Natural killer cell (primary cell): ENCODE data around the gene CH25H. TPM values are rescaled to one million over a fixed set of nuclear protein-coding genes. Genes with fewer than 3 reads are reported as not detected.

ENCODE experiments used
- ATAC-seq, 3 donors: fragments of 150-1000 bp in 2 of 3; fragments of 200-7000 bp in 1 of 3; cut with Tn5 transposase; 1 replicate in 1 of 3; 2 replicates in 2 of 3; pipeline ENCODE4 v1.10.0; 2021; ENCODE audit warnings: mild to moderate bottlenecking in 2 of 3, moderate library complexity in 2 of 3
- DNase-seq, 2 donors: peaks; one replicate each; pipeline versions ENCODE4 v3.0.0 to v3.0.0-alpha.2; 2013 to 2021; ENCODE audit warnings: mixed read lengths in 1 of 2
- H3K27ac ChIP-seq: one replicate; pipeline ENCODE4 v1.5.1; 2013; ENCODE audit warnings: mild to moderate bottlenecking, low read length
- H3K27me3 ChIP-seq: one replicate; pipeline ENCODE4 v1.6.1; 2013; ENCODE audit warnings: low read length; ENCODE audit not compliant: control insufficient read depth, insufficient read depth
- H3K36me3 ChIP-seq: one replicate; pipeline ENCODE4 v1.6.1; 2013; ENCODE audit warnings: low read length; ENCODE audit not compliant: control insufficient read depth, insufficient read depth
- H3K4me1 ChIP-seq: one replicate; pipeline ENCODE4 v1.6.1; 2013; ENCODE audit warnings: low read length; ENCODE audit not compliant: control insufficient read depth, insufficient read depth
- H3K4me3 ChIP-seq: one replicate; pipeline ENCODE4 v1.5.1; 2013; ENCODE audit warnings: low read length
- H3K9me3 ChIP-seq: one replicate; pipeline ENCODE4 v1.6.1; 2013; ENCODE audit warnings: low read length; ENCODE audit not compliant: control insufficient read depth, insufficient read depth
- H3K27ac Mint-ChIP-seq, 2 donors: one replicate each; pipeline ENCODE4 v1.8.0; 2022; ENCODE audit warnings: mild to moderate bottlenecking in 2 of 2, mixed read lengths in 2 of 2, moderate library complexity in 1 of 2
- H3K27me3 Mint-ChIP-seq, 2 donors: one replicate each; pipeline ENCODE4 v1.8.0; 2022; ENCODE audit warnings: low read depth in 2 of 2, mixed read lengths in 2 of 2
- H3K36me3 Mint-ChIP-seq: one replicate; pipeline ENCODE4 v1.8.0; 2022; ENCODE audit warnings: mixed read lengths
- H3K4me1 Mint-ChIP-seq, 2 donors: one replicate each; pipeline ENCODE4 v1.8.0; 2022; ENCODE audit warnings: mixed read lengths in 2 of 2
- H3K4me3 Mint-ChIP-seq: one replicate; pipeline ENCODE4 v1.8.0; 2022; ENCODE audit warnings: mild to moderate bottlenecking, moderate library complexity, mixed read lengths
- H3K9me3 Mint-ChIP-seq, 2 donors: one replicate each; pipeline ENCODE4 v1.8.0; 2022; ENCODE audit warnings: mixed read lengths in 2 of 2
- CTCF ChIP-seq: fragments of 200-600 bp; IDR thresholded peaks from one replicate; pipeline ENCODE4 v1.8.0; 2022; ENCODE audit warnings: antibody characterized with exemption
- whole genome bisulfite sequencing: methylation state at CpG from one replicate; pipeline ENCODE4 v1.1.7; 2013; ENCODE audit warnings: missing lambda C conversion rate; ENCODE audit not compliant: insufficient coverage; 5-methylcytosine and 5-hydroxymethylcytosine counted together
- intact Hi-C: fragments of 100-400 bp; cut with micrococcal nuclease; formaldehyde crosslinking; loops from one replicate; pipeline ENCODE4 v1.14.2; 2022
- total RNA-seq, 4 donors: library from RNA; stranded (reverse); fragments of 120-200 nt in 1 of 4; gene quantifications; one replicate each; pipeline versions ENCODE4 v1.2.3 to v1.2.4, GENCODE V29; 2013 to 2022

CH25H gene
- total RNA-seq, 3 donors from 2014 or later (not counting 1 experiment from before 2014, with no cell fraction given): 0.20 TPM; not detected in 2

DNA sequence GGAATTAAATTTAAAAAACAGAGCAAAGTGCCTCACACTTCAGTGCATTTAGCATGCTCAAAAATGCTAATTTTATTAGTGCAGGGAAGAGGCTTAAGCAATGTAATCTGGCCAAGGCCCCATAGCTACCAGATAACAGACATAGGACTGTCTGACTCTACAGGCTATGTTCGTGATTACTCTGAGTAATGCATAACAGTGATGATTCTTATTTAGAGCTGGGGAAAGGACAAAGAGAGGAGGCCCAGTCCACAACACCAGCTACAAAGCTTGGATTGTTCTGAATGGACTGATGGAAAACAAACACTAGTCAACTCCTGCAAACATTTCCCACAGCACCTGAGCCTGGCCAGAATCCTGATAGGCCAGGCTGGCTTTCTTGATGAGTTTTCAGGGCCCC lies 8.4 kb upstream of the CH25H start:
- H3K4me1 ChIP-seq: no peaks in the 10 kb centered on the region
- H3K27me3 ChIP-seq: peaks cover 3% of the 10 kb centered on the region
- 100% methylated on average over 1 of the region's 1 CpG for WGBS
- H3K36me3 Mint-ChIP-seq: no peaks in the 10 kb centered on the region
- H3K4me1 Mint-ChIP-seq: peaks cover 10 to 14% of the 10 kb centered on the region in 2 donors
- no peak overlapping the region for H3K27ac Mint-ChIP-seq
- TF ChIP-seq CTCF: no peak
- H3K4me3 ChIP-seq: no peak overlapping the region
- intact Hi-C loops: no loop called here
- H3K4me3 Mint-ChIP-seq: no peak overlapping the region
- no peaks in the 10 kb centered on the region for H3K9me3 ChIP-seq
- H3K36me3 ChIP-seq: peaks cover 16% of the 10 kb centered on the region
- peaks cover 6 to 11% of the 10 kb centered on the region in 2 donors for H3K27me3 Mint-ChIP-seq
- no peak for DNase-seq
- ATAC-seq: no peak
- no peak overlapping the region for H3K27ac ChIP-seq
- no peaks in the 10 kb centered on the region for H3K9me3 Mint-ChIP-seq

DNA sequence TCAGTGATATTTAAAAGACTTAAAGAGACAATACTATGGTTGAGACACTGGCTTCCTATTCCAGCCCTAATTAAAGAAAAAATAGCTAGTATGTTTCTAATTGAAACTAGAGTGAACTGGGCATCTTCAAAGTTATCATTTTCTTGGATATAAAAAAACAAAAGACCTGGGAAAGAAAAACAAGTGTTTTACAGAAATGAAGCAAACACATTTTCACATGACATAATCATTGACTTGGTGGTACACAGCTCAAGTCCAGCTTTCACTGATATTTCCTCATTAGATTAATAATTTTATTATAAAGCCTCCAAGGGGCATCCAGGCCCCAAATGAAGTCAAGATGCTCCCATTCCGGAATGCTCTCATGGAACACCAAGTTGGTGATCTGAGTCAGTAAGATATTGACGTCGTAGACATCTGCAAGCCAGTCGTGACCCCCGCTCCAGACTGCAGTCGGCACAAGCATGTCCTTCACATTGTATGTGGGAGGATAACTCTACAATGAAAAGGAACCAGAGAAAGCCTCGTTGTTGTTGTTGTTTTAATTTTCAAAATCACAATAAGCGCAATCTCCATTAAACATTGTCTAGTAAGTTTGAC lies 7.5 kb upstream of the CH25H start:
- Histone ChIP-seq H3K9me3 (no peaks in the 10 kb centered on the region), H3K27ac (no peak overlapping the region), H3K36me3 (peaks cover 14% of the 10 kb centered on the region), H3K4me1 (no peaks in the 10 kb centered on the region), H3K4me3 (no peak overlapping the region), H3K27me3 (peaks cover 7% of the 10 kb centered on the region)
- intact Hi-C loops: no loop called here
- no peak for TF ChIP-seq CTCF
- 98% methylated on average over 7 of the region's 8 CpGs for WGBS
- Mint-ChIP-seq H3K36me3 (no peaks in the 10 kb centered on the region), H3K27ac (no peak overlapping the region), H3K27me3 (peaks cover 7 to 19% of the 10 kb centered on the region in 2 donors), H3K9me3 (no peaks in the 10 kb centered on the region), H3K4me1 (peaks cover 10 to 14% of the 10 kb centered on the region in 2 donors), H3K4me3 (no peak overlapping the region)
- no peak for ATAC-seq
- DNase-seq: no peak

DNA sequence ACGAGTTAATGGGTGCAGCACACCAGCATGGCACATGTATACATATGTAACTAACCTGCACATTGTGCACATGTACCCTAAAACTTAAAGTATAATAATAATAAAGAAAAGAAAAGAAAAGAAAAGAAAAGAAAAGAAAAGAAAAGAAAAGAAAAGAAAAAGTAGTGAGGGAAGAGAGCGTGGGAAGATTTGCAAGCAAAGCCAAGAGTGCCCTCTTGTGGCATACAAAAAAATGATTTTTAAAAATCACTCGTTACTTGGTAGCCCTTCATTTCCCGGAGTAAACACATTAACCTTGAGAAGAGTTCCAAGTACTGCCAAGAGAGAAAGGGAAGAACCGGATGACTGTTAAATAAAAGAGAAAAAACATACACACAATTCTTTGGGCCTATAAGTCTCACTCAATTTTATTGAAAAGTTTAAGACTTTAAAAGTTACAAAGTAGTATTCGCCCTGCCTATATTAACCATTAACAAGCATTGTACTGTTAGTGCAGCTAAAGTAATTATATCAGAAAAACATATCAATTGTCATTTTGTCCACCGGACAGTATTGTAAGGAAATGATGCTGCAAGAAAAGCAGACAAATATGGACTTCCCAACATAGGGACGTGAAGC lies 6.2 kb upstream of the CH25H start:
- peak; percentile 78 for TF ChIP-seq CTCF
- Histone ChIP-seq H3K4me1 (peaks cover 3% of the 10 kb centered on the region), H3K9me3 (no peaks in the 10 kb centered on the region), H3K27ac (no peak overlapping the region), H3K4me3 (no peak overlapping the region), H3K27me3 (peaks cover 19% of the 10 kb centered on the region), H3K36me3 (peaks cover 12% of the 10 kb centered on the region)
- peaks cover 10 to 14% of the 10 kb centered on the region in 2 donors for H3K4me1 Mint-ChIP-seq
- intact Hi-C loops: loop anchor here (1.0 kb wide), 2 partner anchors 183 to 278 kb away; no protein-coding TSS in a partner anchor
- H3K27ac Mint-ChIP-seq: no peak overlapping the region
- H3K27me3 Mint-ChIP-seq: peaks cover 20 to 26% of the 10 kb centered on the region in 2 donors
- H3K36me3 Mint-ChIP-seq: no peaks in the 10 kb centered on the region
- peak; percentile 60 to 63 (median 62) for ATAC-seq
- no peak overlapping the region for H3K4me3 Mint-ChIP-seq
- no peaks in the 10 kb centered on the region for H3K9me3 Mint-ChIP-seq
- DNase-seq: peak in 1 of 2 donors; percentile 70
- WGBS: 36% methylated on average over 4 of the region's 8 CpGs
